ENCODE measurements around the gene PALLD. TPM values are rescaled to one million over a fixed set of nuclear protein-coding genes. Genes with fewer than 3 reads are reported as not detected.

The PALLD gene
- total and polyA plus RNA-seq, 2 donors (not counting 3 experiments of a cell fraction or from before 2014, with no cell fraction given): 13.4 to 48.2 TPM

- no peak overlapping the region for H3K4me3 ChIP-seq (replicated peaks in 1 of 3; ENCODE audit: insufficient read depth in 1 of 3, low read depth in 1 of 3, low read length in 3 of 3)
- H3K9me3 ChIP-seq (replicated peaks; ENCODE audit: control insufficient read depth, insufficient read depth, low read length): no peaks in the 10 kb centered on the region
- no peak for DNase-seq (ENCODE audit: low read depth, low spot score)
- no peak overlapping the region for H3K4me2 ChIP-seq (ENCODE audit: insufficient read depth, low read length)
- no peak overlapping the region for H2AFZ ChIP-seq (ENCODE audit: low read depth, low read length)
- no peaks in the 10 kb centered on the region for H3K79me2 ChIP-seq (ENCODE audit: control insufficient read depth, insufficient read depth, low read length)
- H3K27ac ChIP-seq (ENCODE audit: insufficient read depth, low read depth, low read length): no peak overlapping the region
- BruUV-seq (replicated peaks): no TSS peak
- no peaks in the 10 kb centered on the region for H4K20me1 ChIP-seq (replicated peaks; ENCODE audit: control insufficient read depth, extremely low read depth, insufficient read depth, low read length)
- intact Hi-C loops (cut with micrococcal nuclease) (no loop called here), dilution Hi-C loops (cut with MboI; ENCODE audit: extremely low pct_ligation_motif_present, low sequenced_read_pairs) (no loop called here)
- no peaks in the 10 kb centered on the region for H3K27me3 ChIP-seq (ENCODE audit: control insufficient read depth in 2 of 2, insufficient read depth in 2 of 2, low read length in 2 of 2)
- H3K4me1 ChIP-seq (ENCODE audit: control insufficient read depth, extremely low read depth, insufficient read depth, low read length): no peaks in the 10 kb centered on the region
- H3K9ac ChIP-seq (replicated peaks; ENCODE audit: extremely low read depth, insufficient read depth, low read length): no peak overlapping the region
- no peaks in the 10 kb centered on the region for H3K36me3 ChIP-seq (ENCODE audit: control insufficient read depth in 2 of 2, extremely low read depth in 1 of 2, insufficient read depth in 2 of 2, low read length in 2 of 2)
- TF ChIP-seq JUN (IDR thresholded peaks at IDR 0.05; ENCODE audit: borderline replicate concordance, insufficient read depth, insufficient read length, low read depth): no peak
- no peak for TF ChIP-seq CTCF (IDR thresholded peaks at IDR 0.05; ENCODE audit: extremely low read depth in 1 of 2, insufficient read depth in 1 of 2, low read depth in 1 of 2, low read length in 2 of 2)
- TF ChIP-seq POLR2AphosphoS5 (IDR thresholded peaks at IDR 0.05; ENCODE audit: insufficient read depth, low read depth, low read length): no peak
- no peak for TF ChIP-seq FOS (IDR thresholded peaks at IDR 0.05; ENCODE audit: borderline replicate concordance, insufficient read depth, low read length)
- no peak for TF ChIP-seq MYC (IDR thresholded peaks at IDR 0.05; ENCODE audit: low read depth, low read length)
- TF ChIP-seq POLR2A (IDR thresholded peaks at IDR 0.05; ENCODE audit: low read depth, low read length): no peak
- TF ChIP-seq GATA2 (IDR thresholded peaks at IDR 0.05; ENCODE audit: insufficient read depth, insufficient read length, low read depth, low read length): no peak
- no peak for TF ChIP-seq EZH2 (IDR thresholded peaks at IDR 0.05; ENCODE audit: borderline replicate concordance, low read depth, low read length, severe bottlenecking)
- TF ChIP-seq, protein P1, sequence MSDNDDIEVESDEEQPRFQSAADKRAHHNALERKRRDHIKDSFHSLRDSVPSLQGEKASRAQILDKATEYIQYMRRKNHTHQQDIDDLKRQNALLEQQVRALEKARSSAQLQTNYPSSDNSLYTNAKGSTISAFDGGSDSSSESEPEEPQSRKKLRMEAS (IDR thresholded peaks at IDR 0.05; ENCODE audit: insufficient read depth, insufficient read length): no peak
- H3K9me1 ChIP-seq (replicated peaks; ENCODE audit: control insufficient read depth, extremely low read depth, insufficient read depth, low read length): no peaks in the 10 kb centered on the region
- CTCF ChIA-PET: interaction anchor here (0.9 to 1.6 kb wide), 3 partner anchors 16 to 314 kb away, joined by 3 to 5 read pairs (median 4); no protein-coding TSS in a partner anchor
- POLR2A ChIA-PET: no interaction called here
- FAIRE-seq: no peak
Measured at GRCh38 chr4:168498251-168498650, 1.4 kb downstream of the PALLD start.

Data from endothelial cell of umbilical vein (primary cell).